Suprapubic skin (tissue), 4 donors: ENCODE results near the gene BDH1.

Experiments used
- POLR2A ChIP-seq, 2 donors: fragments of 450-650 bp; IDR thresholded peaks; one replicate each; pipeline ENCODE4 v1.6.1; 2017; ENCODE audit warnings: antibody characterized with exemption in 2 of 2, mild to moderate bottlenecking in 2 of 2, moderate library complexity in 2 of 2
- POLR2AphosphoS5 ChIP-seq, 3 donors: sonication (generic); formaldehyde crosslinking; IDR thresholded peaks; one replicate each; pipeline ENCODE4 v1.6.1; 2017; ENCODE audit warnings: antibody characterized with exemption in 3 of 3

GRCh38 chr3:197586181-197586580 is 30.4 kb upstream of the BDH1 start:
- no peak for TF ChIP-seq POLR2AphosphoS5 (IDR thresholded peaks at IDR 0.05)
- TF ChIP-seq POLR2A (IDR thresholded peaks at IDR 0.05) = no peak
